SK-N-SH treated with all-trans-retinoic acid at 6 μM for 48 hours (cell line): ENCODE results near the gene SRMS.

Experiments
- ATAC-seq: fragments of 200-7000 bp; cut with Tn5 transposase; 3 replicates; pipeline ENCODE4 v1.9.1; 2020; ENCODE audit warnings: mild to moderate bottlenecking, moderate library complexity
- ARNTL ChIP-seq: fragments of 450-650 bp; formaldehyde crosslinking; IDR thresholded peaks from 2 replicates; pipeline ENCODE4 v1.5.0; 2020; ENCODE audit warnings: low read depth, mild to moderate bottlenecking, moderate library complexity, borderline replicate concordance
- BACH2 ChIP-seq: fragments of 250-450 bp; sonication (Bioruptor Pico); IDR thresholded peaks from 2 replicates; pipeline ENCODE4 v1.9.0; 2021; ENCODE audit warnings: mild to moderate bottlenecking, borderline replicate concordance
- CREB5 ChIP-seq: fragments of 250-450 bp; sonication (Bioruptor Pico); IDR thresholded peaks from 2 replicates; pipeline ENCODE4 v1.5.1; 2020; ENCODE audit warnings: low read depth, mild to moderate bottlenecking, moderate library complexity
- CSDC2 ChIP-seq: fragments of 250-450 bp; sonication (Bioruptor Pico); IDR thresholded peaks from 2 replicates; pipeline ENCODE4 v1.5.0; 2020; ENCODE audit warnings: mild to moderate bottlenecking, moderate library complexity
- CSRNP3 ChIP-seq: fragments of 250-450 bp; sonication (Bioruptor Pico); IDR thresholded peaks from 2 replicates; pipeline ENCODE4 v1.5.1; 2021; ENCODE audit warnings: mild to moderate bottlenecking, moderate library complexity
- ESRRG ChIP-seq: fragments of 250-450 bp; sonication (Bioruptor Pico); IDR thresholded peaks from 2 replicates; pipeline ENCODE4 v1.6.1; 2021; ENCODE audit warnings: mild to moderate bottlenecking
- GLIS3 ChIP-seq: fragments of 250-450 bp; sonication (Bioruptor Pico); IDR thresholded peaks from 2 replicates; pipeline ENCODE4 v1.5.0; 2020; ENCODE audit warnings: mild to moderate bottlenecking, moderate library complexity
- ISL1 ChIP-seq: fragments of 250-450 bp; sonication (Bioruptor Pico); IDR thresholded peaks from 2 replicates; pipeline ENCODE4 v2.1.2; 2022; ENCODE audit warnings: mild to moderate bottlenecking, moderate library complexity
- OSR1 ChIP-seq: fragments of 250-450 bp; sonication (Bioruptor Pico); IDR thresholded peaks from 2 replicates; pipeline ENCODE4 v1.8.0; 2022; ENCODE audit warnings: moderate library complexity, mild to moderate bottlenecking, inconsistent platforms
- PATZ1 ChIP-seq: fragments of 250-450 bp; sonication (Bioruptor Pico); IDR thresholded peaks from 2 replicates; pipeline ENCODE4 v1.8.0; 2020; ENCODE audit warnings: mild to moderate bottlenecking, moderate library complexity, borderline replicate concordance
- POU6F1 ChIP-seq: fragments of 250-450 bp; sonication (Bioruptor Pico); IDR thresholded peaks from 2 replicates; pipeline ENCODE4 v1.8.0; 2021; ENCODE audit warnings: low read depth, mild to moderate bottlenecking, moderate library complexity, borderline replicate concordance
- PPARA ChIP-seq: fragments of 250-450 bp; sonication (Bioruptor Pico); IDR thresholded peaks from 2 replicates; pipeline ENCODE4 v1.5.0; 2020; ENCODE audit warnings: mild to moderate bottlenecking, borderline replicate concordance
- RARB ChIP-seq: fragments of 250-450 bp; sonication (Bioruptor Pico); IDR thresholded peaks from 2 replicates; pipeline ENCODE4 v1.8.0; 2021; ENCODE audit warnings: mild to moderate bottlenecking, moderate library complexity
- SNAI2 ChIP-seq: fragments of 250-450 bp; sonication (Bioruptor Pico); IDR thresholded peaks from 2 replicates; pipeline ENCODE4 v1.5.0; 2020; ENCODE audit warnings: mild to moderate bottlenecking, moderate library complexity
- TCF4 ChIP-seq: fragments of 250-450 bp; sonication (Bioruptor Pico); IDR thresholded peaks from 2 replicates; pipeline ENCODE4 v1.8.0; 2021; ENCODE audit warnings: mild to moderate bottlenecking, moderate library complexity, borderline replicate concordance
- TOX ChIP-seq: fragments of 250-450 bp; sonication (Bioruptor Pico); IDR thresholded peaks from 2 replicates; pipeline ENCODE4 v1.8.0; 2021; ENCODE audit warnings: mild to moderate bottlenecking, moderate library complexity, borderline replicate concordance
- ZC3H10 ChIP-seq: fragments of 250-450 bp; sonication (Bioruptor Pico); IDR thresholded peaks from 2 replicates; pipeline ENCODE4 v1.5.1; 2021; ENCODE audit warnings: mild to moderate bottlenecking, moderate library complexity
- ZFP3 ChIP-seq: fragments of 250-450 bp; sonication (Bioruptor Pico); IDR thresholded peaks from 2 replicates; pipeline ENCODE4 v1.5.0; 2020; ENCODE audit warnings: mild to moderate bottlenecking, moderate library complexity
- ZFP30 ChIP-seq: fragments of 450-650 bp; formaldehyde crosslinking; IDR thresholded peaks from 2 replicates; pipeline ENCODE4 v1.5.0; 2022; ENCODE audit warnings: mild to moderate bottlenecking, moderate library complexity
- ZNF565 ChIP-seq: fragments of 450-650 bp; formaldehyde crosslinking; conservative IDR thresholded peaks from 2 replicates; pipeline ENCODE4 v1.5.0; 2020; ENCODE audit warnings: low read depth, mild to moderate bottlenecking, moderate library complexity
- ZNF70 ChIP-seq: fragments of 450-650 bp; formaldehyde crosslinking; IDR thresholded peaks from 2 replicates; pipeline ENCODE4 v1.5.0; 2020; ENCODE audit warnings: mild to moderate bottlenecking, moderate library complexity
- ZNF8 ChIP-seq: fragments of 450-650 bp; formaldehyde crosslinking; IDR thresholded peaks from 2 replicates; pipeline ENCODE4 v1.5.0; 2020; ENCODE audit warnings: mild to moderate bottlenecking, moderate library complexity
- TF ChIP-seq, protein P1 (sequence below): fragments of 250-450 bp; sonication (Bioruptor Pico); IDR thresholded peaks from 2 replicates; pipeline ENCODE4 v1.5.0; 2020; ENCODE audit warnings: mild to moderate bottlenecking, moderate library complexity

The SRMS gene

DNA sequence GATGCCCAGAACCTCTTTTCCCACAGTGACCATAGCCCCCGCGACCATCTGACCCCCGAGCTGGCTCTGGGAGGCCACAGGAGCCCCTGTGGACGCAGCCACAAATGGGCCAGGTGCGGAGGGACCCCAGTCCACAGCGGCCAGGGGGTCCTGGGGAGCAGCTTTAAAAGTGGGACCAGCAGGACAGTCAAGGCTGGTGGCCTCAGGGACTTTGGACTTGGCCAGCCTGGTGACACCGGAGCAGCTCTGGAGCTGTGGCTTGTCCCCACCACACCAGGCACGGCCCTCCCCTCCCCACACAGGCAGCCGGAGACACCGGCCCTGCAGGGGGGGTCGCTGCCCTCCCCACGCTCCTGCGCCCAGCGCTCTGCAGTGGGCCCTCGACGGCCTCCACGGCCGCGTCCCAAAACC, 9.9 kb upstream of the SRMS start (continued):
- no peak for TF ChIP-seq CREB5 (CRISPR knock-in tag)
- no peak for TF ChIP-seq CSDC2 (CRISPR knock-in tag)

GRCh38 chr20:63556873-63557478, 9.4 kb upstream of the SRMS start:
- TF ChIP-seq RARB (CRISPR knock-in tag) (no peak), POU6F1 (no peak), PPARA (CRISPR knock-in tag) (no peak), ISL1 (CRISPR knock-in tag) (no peak), TOX (CRISPR knock-in tag) (no peak), ZFP3 (CRISPR knock-in tag) (no peak), ZNF70 (CRISPR knock-in tag) (no peak), TCF4 (CRISPR knock-in tag) (no peak), ZFP30 (CRISPR knock-in tag) (no peak), PATZ1 (CRISPR knock-in tag) (no peak), BACH2 (CRISPR knock-in tag) (no peak), OSR1 (no peak), ZNF8 (CRISPR knock-in tag) (no peak), CREB5 (CRISPR knock-in tag) (no peak), CSDC2 (CRISPR knock-in tag) (no peak), SNAI2 (CRISPR knock-in tag) (no peak), ZNF565 (no peak), CSRNP3 (CRISPR knock-in tag) (no peak)
- TF ChIP-seq, protein P1, sequence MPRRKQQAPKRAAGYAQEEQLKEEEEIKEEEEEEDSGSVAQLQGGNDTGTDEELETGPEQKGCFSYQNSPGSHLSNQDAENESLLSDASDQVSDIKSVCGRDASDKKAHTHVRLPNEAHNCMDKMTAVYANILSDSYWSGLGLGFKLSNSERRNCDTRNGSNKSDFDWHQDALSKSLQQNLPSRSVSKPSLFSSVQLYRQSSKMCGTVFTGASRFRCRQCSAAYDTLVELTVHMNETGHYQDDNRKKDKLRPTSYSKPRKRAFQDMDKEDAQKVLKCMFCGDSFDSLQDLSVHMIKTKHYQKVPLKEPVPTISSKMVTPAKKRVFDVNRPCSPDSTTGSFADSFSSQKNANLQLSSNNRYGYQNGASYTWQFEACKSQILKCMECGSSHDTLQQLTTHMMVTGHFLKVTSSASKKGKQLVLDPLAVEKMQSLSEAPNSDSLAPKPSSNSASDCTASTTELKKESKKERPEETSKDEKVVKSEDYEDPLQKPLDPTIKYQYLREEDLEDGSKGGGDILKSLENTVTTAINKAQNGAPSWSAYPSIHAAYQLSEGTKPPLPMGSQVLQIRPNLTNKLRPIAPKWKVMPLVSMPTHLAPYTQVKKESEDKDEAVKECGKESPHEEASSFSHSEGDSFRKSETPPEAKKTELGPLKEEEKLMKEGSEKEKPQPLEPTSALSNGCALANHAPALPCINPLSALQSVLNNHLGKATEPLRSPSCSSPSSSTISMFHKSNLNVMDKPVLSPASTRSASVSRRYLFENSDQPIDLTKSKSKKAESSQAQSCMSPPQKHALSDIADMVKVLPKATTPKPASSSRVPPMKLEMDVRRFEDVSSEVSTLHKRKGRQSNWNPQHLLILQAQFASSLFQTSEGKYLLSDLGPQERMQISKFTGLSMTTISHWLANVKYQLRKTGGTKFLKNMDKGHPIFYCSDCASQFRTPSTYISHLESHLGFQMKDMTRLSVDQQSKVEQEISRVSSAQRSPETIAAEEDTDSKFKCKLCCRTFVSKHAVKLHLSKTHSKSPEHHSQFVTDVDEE (CRISPR knock-in tag), result no peak
- no peak for ATAC-seq

- no peak for ATAC-seq
- TF ChIP-seq POU6F1 (no peak), TOX (CRISPR knock-in tag) (no peak), GLIS3 (CRISPR knock-in tag) (no peak), ESRRG (CRISPR knock-in tag) (no peak), ZC3H10 (no peak), TCF4 (CRISPR knock-in tag) (no peak), CSRNP3 (CRISPR knock-in tag) (no peak), ZFP3 (CRISPR knock-in tag) (no peak), ARNTL (CRISPR knock-in tag) (no peak)
These were observed 8.3 kb upstream of the SRMS start for GRCh38 chr20:63555661-63556381.
